ENCODE data around the gene CD79A.

CD79A gene

DNA sequence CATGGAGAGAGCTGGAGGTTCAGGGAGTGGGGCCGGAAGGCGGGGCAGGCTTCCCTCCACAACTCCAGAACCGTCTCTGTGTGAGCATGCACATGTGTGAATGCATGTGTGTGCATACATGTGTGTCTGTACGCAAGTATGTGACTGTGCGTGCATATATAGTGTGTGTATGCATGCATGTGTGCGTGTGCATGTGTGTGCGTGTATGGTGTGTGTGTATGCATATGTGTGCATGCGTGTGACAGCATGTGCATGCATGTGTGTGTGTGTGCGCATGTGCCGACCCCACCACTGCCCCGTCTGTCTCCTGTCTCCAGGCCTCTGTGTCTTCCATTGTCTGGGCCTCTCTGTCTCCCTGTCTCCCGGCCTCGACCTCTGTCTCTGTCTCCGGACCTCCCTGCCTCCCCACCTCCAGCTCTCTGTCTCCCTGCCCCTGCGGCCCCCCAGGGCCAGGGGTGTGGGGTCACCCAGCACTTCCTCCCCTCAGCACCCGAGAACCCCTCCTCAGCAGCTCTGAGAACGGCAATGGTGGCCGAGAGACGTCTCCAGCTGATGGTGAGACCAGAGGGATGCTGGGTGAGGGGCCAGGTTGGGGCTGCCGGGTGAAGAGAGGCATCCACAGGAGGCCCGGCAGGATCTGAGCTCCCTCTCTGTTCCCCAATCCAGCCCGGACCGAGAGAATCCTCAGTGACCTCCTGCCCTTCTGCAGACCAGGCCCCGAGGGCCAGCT lies 28.4 kb downstream of the CD79A start:
- H3K36me3 ChIP-seq (ENCODE audit: control insufficient read depth, insufficient read depth, low read length) = peaks cover 63% of the 10 kb centered on the region
- H3K4me1 ChIP-seq (ENCODE audit: control insufficient read depth, insufficient read depth, low read length, poor library complexity, severe bottlenecking) = peaks cover 7% of the 10 kb centered on the region
- no peak overlapping the region for H3K4me3 ChIP-seq (ENCODE audit: insufficient read depth, low read depth, low read length, poor library complexity, severe bottlenecking)
- no peak for DNase-seq
- no peaks in the 10 kb centered on the region for H3K27me3 ChIP-seq (replicated peaks; ENCODE audit: control insufficient read depth, insufficient read depth, low read length, poor library complexity, severe bottlenecking)
- no peak overlapping the region for H3K27ac ChIP-seq (ENCODE audit: insufficient read depth, low read length, poor library complexity, severe bottlenecking)
- H3K9me3 ChIP-seq (ENCODE audit: control insufficient read depth, low read length) = no peaks in the 10 kb centered on the region

DNA sequence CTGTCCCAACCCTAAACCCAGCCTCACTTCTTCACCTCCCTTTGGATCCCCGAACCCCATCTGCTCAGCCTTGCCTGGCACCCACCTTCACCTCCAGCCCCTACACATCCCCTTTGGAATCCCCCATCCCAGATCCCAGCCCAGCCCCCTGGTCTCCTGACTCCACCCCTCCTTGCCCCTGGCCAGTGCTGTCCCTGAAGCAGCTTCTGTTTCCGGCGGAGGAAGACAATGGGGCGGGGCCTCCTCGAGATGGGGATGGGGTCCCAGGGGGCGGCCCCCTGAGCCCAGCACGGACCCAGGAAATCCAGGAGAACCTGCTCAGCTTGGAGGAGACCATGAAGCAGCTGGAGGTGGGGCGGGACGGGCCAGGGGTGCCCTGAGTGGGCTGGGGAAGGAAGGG lies 29.2 kb downstream of the CD79A start:
- H3K4me1 ChIP-seq (ENCODE audit: control insufficient read depth, insufficient read depth, low read length, poor library complexity, severe bottlenecking) = peaks cover 7% of the 10 kb centered on the region
- H3K27me3 ChIP-seq (replicated peaks; ENCODE audit: control insufficient read depth, insufficient read depth, low read length, poor library complexity, severe bottlenecking) = no peaks in the 10 kb centered on the region
- peaks cover 61% of the 10 kb centered on the region for H3K36me3 ChIP-seq (ENCODE audit: control insufficient read depth, insufficient read depth, low read length)
- no peak overlapping the region for H3K27ac ChIP-seq (ENCODE audit: insufficient read depth, low read length, poor library complexity, severe bottlenecking)
- no peaks in the 10 kb centered on the region for H3K9me3 ChIP-seq (ENCODE audit: control insufficient read depth, low read length)
- no peak overlapping the region for H3K4me3 ChIP-seq (ENCODE audit: insufficient read depth, low read depth, low read length, poor library complexity, severe bottlenecking)
- no peak for DNase-seq

DNA sequence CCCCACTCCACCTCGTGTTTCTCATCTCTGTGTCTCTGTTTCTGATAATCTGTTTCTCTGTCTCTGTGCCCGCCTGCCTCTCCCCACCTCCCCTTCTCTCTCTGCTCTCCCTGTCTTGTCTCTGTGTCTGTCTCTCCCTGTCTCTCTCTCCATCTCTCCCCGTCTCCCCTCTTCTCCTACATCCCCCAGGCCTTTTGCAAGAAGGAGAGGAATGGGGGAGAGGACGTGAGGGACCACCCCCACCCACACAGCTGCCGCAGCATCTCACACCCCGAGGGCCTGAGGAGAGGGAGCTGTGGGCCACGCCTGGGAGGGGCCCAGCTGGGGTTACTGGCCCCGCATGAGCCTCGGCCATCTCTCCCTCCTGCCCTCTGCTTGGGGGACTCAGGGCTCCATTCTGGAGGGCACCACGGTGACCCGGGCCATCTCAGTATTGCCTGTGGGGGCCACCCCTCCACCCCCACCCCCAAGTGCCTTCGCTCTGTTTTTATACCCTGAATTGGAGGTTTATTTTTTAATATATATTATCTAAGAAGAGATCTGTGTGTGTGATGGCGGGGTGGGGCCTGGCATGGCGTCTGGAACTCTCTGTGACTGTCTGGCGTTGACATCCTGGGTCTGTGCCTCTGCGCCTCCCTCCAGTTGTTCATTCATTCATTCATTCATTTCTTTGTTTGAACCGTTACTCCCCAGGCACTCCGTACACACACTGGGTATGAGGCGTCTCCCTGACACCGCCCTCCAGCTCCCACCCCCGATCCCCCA lies 30.0 kb downstream of the CD79A start:
- H3K4me1 ChIP-seq (ENCODE audit: control insufficient read depth, insufficient read depth, low read length, poor library complexity, severe bottlenecking) = peaks cover 14% of the 10 kb centered on the region
- DNase-seq = no peak
- no peak overlapping the region for H3K4me3 ChIP-seq (ENCODE audit: insufficient read depth, low read depth, low read length, poor library complexity, severe bottlenecking)
- H3K27ac ChIP-seq (ENCODE audit: insufficient read depth, low read length, poor library complexity, severe bottlenecking) = no peak overlapping the region
- H3K9me3 ChIP-seq (ENCODE audit: control insufficient read depth, low read length) = no peaks in the 10 kb centered on the region
- H3K27me3 ChIP-seq (replicated peaks; ENCODE audit: control insufficient read depth, insufficient read depth, low read length, poor library complexity, severe bottlenecking) = no peaks in the 10 kb centered on the region
- peaks cover 53% of the 10 kb centered on the region for H3K36me3 ChIP-seq (ENCODE audit: control insufficient read depth, insufficient read depth, low read length)

DNA sequence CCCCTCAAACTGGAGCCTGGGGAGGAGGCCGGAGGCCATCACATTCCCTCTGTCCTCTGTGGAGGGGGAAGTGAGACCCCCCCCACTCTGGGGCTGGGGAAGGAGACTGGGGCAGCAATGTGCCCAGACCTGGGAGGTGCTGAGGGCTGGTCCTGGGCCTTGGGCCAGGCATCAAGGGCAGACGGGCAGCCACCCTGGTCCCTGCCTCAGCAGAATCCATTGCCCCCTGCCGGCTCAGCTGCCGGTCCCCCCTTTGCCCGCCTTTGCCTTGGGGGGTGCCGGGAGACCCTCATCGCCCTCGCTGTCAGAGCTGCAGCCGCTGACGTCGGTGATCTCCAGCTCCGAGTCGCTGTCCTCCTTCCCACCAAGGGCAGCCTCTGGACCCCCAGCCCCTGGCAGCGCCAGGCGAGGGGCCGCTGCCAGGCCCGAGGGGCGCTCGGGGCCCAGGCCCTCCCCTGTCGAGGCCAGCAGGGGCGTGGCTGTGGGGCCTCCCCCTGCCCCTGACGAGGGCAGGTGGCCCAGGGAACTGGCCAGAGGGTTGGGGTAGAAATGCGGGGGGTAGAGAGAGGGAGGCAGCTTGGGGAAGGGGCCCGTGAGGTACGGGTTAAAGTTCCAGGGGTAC lies 31.0 kb downstream of the CD79A start:
- no peak for DNase-seq
- no peak overlapping the region for H3K4me3 ChIP-seq (ENCODE audit: insufficient read depth, low read depth, low read length, poor library complexity, severe bottlenecking)
- no peak overlapping the region for H3K27ac ChIP-seq (ENCODE audit: insufficient read depth, low read length, poor library complexity, severe bottlenecking)
- no peaks in the 10 kb centered on the region for H3K27me3 ChIP-seq (replicated peaks; ENCODE audit: control insufficient read depth, insufficient read depth, low read length, poor library complexity, severe bottlenecking)
- H3K9me3 ChIP-seq (ENCODE audit: control insufficient read depth, low read length) = no peaks in the 10 kb centered on the region
- peaks cover 43% of the 10 kb centered on the region for H3K36me3 ChIP-seq (ENCODE audit: control insufficient read depth, insufficient read depth, low read length)
- H3K4me1 ChIP-seq (ENCODE audit: control insufficient read depth, insufficient read depth, low read length, poor library complexity, severe bottlenecking) = peaks cover 23% of the 10 kb centered on the region

DNA sequence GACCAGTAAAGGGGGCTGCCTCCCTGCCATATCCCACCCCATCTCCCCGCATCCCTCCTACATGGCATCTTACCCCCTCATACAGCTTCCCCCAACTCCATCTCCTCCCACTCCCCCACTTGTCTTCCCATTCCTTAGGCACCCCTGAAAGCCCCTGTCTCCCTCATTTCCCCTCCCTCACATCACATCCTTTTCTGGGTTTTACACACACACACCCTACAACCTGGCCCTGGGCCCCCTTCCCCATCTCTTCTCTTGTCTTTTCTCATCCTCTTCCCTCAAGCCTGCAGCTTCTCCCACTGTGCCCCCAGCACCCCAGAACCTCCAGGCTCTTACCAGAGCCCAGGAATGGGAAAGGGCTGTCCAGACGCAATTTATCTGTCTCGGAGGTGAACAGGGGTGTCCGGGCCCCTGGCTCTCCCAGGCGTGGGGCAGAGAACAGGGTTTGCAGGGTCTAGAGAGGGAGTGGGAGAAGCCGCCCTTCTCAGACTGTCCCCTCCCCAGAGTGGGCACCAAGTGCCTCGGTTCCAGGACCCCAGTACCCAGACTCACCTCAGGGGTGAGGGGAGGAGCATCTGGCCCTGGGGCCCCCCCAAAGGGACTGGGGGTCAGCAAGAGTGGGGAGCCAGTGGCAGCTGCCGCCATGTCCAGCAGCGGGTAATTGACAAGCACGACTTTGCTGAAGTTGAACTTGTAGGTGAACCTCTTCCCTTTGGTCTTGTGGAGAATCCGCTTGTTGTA lies 31.8 kb downstream of the CD79A start:
- Histone ChIP-seq H3K4me3 (ENCODE audit: insufficient read depth, low read depth, low read length, poor library complexity, severe bottlenecking) (no peak overlapping the region), H3K27me3 (replicated peaks; ENCODE audit: control insufficient read depth, insufficient read depth, low read length, poor library complexity, severe bottlenecking) (peaks cover 7% of the 10 kb centered on the region), H3K4me1 (ENCODE audit: control insufficient read depth, insufficient read depth, low read length, poor library complexity, severe bottlenecking) (peaks cover 31% of the 10 kb centered on the region), H3K9me3 (ENCODE audit: control insufficient read depth, low read length) (no peaks in the 10 kb centered on the region), H3K36me3 (ENCODE audit: control insufficient read depth, insufficient read depth, low read length) (peaks cover 35% of the 10 kb centered on the region), H3K27ac (ENCODE audit: insufficient read depth, low read length, poor library complexity, severe bottlenecking) (no peak overlapping the region)
- no peak for DNase-seq

DNA sequence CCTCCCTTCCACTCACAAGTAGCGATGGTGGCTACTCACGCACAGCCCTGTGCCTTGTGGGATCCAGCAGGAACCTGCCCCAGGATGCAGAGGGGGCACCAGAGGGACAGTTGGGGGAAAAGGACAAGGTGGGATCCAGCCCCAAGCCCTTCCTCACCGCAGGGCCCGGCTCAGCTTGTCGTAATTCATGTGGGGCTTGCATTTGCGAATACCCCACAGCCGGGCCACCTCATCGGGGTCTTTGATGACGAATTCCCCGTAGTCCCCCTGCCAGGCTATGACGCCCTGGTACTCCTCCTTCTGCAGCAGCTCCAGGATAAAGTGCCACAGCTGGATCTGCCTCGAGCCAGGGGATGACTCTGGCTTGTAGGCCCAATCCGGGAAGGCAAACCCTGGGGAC lies 32.6 kb downstream of the CD79A start:
- Histone ChIP-seq H3K9me3 (ENCODE audit: control insufficient read depth, low read length) (no peaks in the 10 kb centered on the region), H3K4me1 (ENCODE audit: control insufficient read depth, insufficient read depth, low read length, poor library complexity, severe bottlenecking) (peaks cover 30% of the 10 kb centered on the region), H3K4me3 (ENCODE audit: insufficient read depth, low read depth, low read length, poor library complexity, severe bottlenecking) (no peak overlapping the region), H3K27ac (ENCODE audit: insufficient read depth, low read length, poor library complexity, severe bottlenecking) (no peak overlapping the region), H3K36me3 (ENCODE audit: control insufficient read depth, insufficient read depth, low read length) (peaks cover 27% of the 10 kb centered on the region), H3K27me3 (replicated peaks; ENCODE audit: control insufficient read depth, insufficient read depth, low read length, poor library complexity, severe bottlenecking) (peaks cover 10% of the 10 kb centered on the region)
- no peak for DNase-seq

DNA sequence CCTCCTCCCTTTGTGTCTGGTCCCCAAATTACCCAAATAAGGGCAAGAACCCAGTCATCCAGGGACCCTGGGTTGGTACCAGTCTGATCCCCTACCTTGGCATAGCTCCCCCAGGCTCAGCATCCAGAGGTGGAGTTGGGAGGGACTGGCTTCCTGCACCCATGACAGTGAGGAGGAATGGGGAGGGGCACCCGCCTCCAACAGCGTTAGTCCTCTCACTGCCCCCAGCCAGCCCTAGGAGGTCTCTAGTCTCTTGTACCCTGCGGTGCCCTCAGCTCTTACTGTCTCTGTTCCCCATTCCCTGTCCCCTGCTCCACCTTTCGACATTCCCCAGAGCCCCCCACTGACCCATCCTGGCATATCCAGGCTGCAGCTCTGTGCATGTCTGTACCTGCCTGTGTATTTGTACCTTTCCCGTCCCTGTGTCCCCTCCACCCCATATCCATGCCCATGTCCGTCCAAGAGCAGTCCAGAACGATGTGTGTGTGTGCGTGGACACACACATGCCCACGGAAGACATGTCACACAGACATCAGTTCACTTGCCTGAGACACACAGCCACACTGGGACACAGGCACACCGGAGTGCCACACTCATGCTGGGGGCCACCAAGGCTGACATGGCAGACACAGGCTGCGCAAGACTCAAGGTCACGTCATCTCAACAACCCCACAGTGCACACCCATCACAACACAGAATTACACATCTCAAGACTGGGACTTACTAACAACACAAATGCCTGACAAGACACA lies 33.3 kb downstream of the CD79A start:
- Histone ChIP-seq H3K4me3 (ENCODE audit: insufficient read depth, low read depth, low read length, poor library complexity, severe bottlenecking) (no peak overlapping the region), H3K27me3 (replicated peaks; ENCODE audit: control insufficient read depth, insufficient read depth, low read length, poor library complexity, severe bottlenecking) (peaks cover 14% of the 10 kb centered on the region), H3K27ac (ENCODE audit: insufficient read depth, low read length, poor library complexity, severe bottlenecking) (no peak overlapping the region), H3K4me1 (ENCODE audit: control insufficient read depth, insufficient read depth, low read length, poor library complexity, severe bottlenecking) (peaks cover 36% of the 10 kb centered on the region), H3K9me3 (ENCODE audit: control insufficient read depth, low read length) (no peaks in the 10 kb centered on the region), H3K36me3 (ENCODE audit: control insufficient read depth, insufficient read depth, low read length) (peaks cover 20% of the 10 kb centered on the region)
- DNase-seq = no peak

DNA sequence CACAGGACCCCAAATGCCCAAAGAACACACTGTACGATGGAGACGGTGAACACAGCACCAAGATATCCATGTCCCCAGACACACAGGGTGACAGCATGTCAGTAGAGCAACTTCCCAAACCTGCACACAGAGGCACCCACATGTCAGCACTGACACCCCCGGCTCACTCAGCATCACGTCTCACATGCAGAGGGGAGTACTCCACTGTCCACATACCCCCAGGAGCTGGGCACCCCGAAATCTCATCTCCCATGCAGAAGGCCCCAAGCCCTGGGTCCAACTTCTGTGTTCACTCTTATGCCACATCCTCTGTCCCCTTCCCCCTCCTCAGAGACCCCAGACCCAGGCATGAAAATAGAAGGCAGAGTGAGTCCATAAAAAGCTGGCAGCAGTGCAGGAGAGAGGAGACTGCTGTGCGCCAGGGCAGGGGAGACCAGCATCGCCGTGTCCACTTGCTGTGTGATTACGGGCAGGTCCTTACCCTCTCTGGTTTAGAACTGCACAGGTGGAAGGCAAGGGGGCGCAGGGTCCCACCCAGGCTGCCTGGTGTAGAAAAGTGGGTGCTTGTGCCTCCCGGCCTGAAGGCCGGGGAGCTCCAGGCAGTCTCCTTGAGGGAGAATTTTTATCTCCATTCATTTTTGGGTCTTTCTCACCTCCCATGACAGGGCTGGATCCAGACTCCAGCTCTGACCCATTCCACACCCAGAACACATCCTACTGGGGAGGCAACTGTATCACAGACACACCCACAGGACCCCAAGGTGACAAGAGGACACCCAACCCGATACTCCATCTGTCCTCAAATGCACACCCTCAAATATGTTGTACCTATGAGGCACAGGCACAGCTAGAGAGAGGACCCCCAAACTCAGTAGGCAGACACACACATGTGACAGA lies 34.2 kb downstream of the CD79A start:
- Histone ChIP-seq H3K4me3 (ENCODE audit: insufficient read depth, low read depth, low read length, poor library complexity, severe bottlenecking) (no peak overlapping the region), H3K36me3 (ENCODE audit: control insufficient read depth, insufficient read depth, low read length) (peaks cover 12% of the 10 kb centered on the region), H3K27ac (ENCODE audit: insufficient read depth, low read length, poor library complexity, severe bottlenecking) (no peak overlapping the region), H3K4me1 (ENCODE audit: control insufficient read depth, insufficient read depth, low read length, poor library complexity, severe bottlenecking) (peaks cover 42% of the 10 kb centered on the region), H3K9me3 (ENCODE audit: control insufficient read depth, low read length) (no peaks in the 10 kb centered on the region), H3K27me3 (replicated peaks; ENCODE audit: control insufficient read depth, insufficient read depth, low read length, poor library complexity, severe bottlenecking) (peaks cover 20% of the 10 kb centered on the region)
- DNase-seq = no peak

All from effector memory CD4-positive, alpha-beta T cell (primary cell).